BLaER1 (cell line): ENCODE measurements around the gene PCSK6.
A peak's percentile ranks its signal among the peaks of the same experiment; 100 is the strongest.

Experiments
- H3K27ac ChIP-seq: shearing (Covaris generic); formaldehyde crosslinking; 2 replicates; pipeline ENCODE4 v1.8.1; 2022
- H3K27me3 ChIP-seq: shearing (Covaris generic); formaldehyde crosslinking; 2 replicates; pipeline ENCODE4 v1.8.1; 2022
- H3K36me3 ChIP-seq: shearing (Covaris generic); formaldehyde crosslinking; 2 replicates; pipeline ENCODE4 v1.8.1; 2022
- H3K4me1 ChIP-seq: shearing (Covaris generic); formaldehyde crosslinking; 2 replicates; pipeline ENCODE4 v1.8.1; 2022
- H3K4me2 ChIP-seq: shearing (Covaris generic); formaldehyde crosslinking; 2 replicates; pipeline ENCODE4 v1.8.1; 2022
- H3K4me3 ChIP-seq: shearing (Covaris generic); formaldehyde crosslinking; 2 replicates; pipeline ENCODE4 v1.8.1; 2022
- H3K9ac ChIP-seq: shearing (Covaris generic); formaldehyde crosslinking; 2 replicates; pipeline ENCODE4 v1.8.1; 2022
- H3K9me3 ChIP-seq: shearing (Covaris generic); formaldehyde crosslinking; 2 replicates; pipeline ENCODE4 v1.8.1; 2022
- H4K20me1 ChIP-seq: shearing (Covaris generic); formaldehyde crosslinking; 2 replicates; pipeline ENCODE4 v1.8.1; 2022
- Cebpa-rat ChIP-seq: shearing (Covaris generic); IDR thresholded peaks from 2 replicates; pipeline ENCODE4 v1.8.1; 2022

Gene PCSK6

DNA sequence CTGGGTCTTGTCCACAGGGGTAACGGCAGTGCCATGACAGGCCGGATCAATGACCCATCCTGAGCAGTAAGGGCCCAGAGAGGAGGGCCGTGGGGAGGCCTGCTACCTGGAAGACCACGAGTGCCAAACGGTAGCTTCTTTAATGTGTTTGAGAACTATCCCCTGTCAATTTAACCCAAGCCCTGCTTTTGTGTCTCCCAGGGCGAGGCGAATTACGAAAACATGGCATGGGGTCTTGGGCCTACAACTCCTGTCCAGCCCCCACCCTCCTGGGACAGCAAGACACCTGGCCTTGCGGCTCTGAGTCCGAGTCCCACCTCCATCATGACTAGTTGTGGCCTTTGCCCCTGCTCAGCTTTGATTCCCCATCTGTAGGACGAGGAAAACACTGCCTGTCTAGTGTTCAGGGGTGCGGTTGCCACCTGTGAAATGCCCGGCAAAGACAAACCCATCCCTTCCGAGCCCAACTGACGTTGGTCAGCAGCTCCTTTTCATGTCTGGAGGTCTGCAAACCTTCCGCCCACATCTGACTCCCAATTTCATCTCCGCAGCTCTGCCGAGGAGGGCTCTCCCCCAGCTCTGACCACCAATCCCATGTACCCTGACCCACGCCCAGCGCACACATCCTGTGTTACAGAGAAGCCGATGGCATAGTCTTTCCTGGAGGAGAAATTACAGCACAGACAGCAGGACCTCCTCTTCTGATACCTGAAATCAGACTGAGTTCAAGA is 165.5 kb downstream of the PCSK6 start:
- H3K4me3 ChIP-seq = no peak overlapping the region
- no peak overlapping the region for H3K9ac ChIP-seq
- TF ChIP-seq Cebpa-rat = no peak
- H4K20me1 ChIP-seq = no peaks in the 10 kb centered on the region
- H3K36me3 ChIP-seq = no peaks in the 10 kb centered on the region
- no peaks in the 10 kb centered on the region for H3K9me3 ChIP-seq
- H3K27me3 ChIP-seq = no peaks in the 10 kb centered on the region
- peak overlapping the region; percentile 45 for H3K4me2 ChIP-seq
- peaks cover 39% of the 10 kb centered on the region for H3K4me1 ChIP-seq
- no peak overlapping the region for H3K27ac ChIP-seq

DNA sequence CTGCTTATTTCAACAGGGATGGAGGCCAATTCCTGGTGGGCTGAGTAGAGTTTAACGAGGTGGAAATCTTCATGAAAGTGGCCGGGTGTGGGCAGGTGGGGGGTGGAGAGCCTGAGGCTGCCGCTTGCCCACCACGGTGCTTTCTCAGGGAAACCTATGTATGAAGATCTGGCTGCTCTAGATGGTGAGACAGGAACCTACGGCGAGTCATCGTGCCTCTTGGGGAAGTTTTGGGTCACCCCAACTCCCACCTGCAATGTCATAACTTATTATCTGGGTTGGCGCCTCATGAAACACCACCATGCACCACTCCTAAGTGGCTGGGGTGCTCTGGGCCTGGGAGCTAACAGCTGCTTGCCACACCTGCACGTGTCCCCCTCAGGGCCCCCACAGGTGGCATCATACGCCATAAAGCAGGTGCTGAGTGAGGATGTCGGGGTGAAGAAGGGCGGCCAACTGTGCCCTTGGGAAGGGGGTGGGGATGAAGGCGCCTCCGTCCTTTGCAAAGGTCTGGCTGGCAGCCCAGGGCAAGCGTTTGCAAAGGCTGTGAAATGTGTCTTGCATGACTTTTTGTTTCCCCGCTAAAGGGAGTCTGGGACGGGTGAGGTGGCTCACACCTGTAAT is 166.5 kb downstream of the PCSK6 start:
- H3K9me3 ChIP-seq = no peaks in the 10 kb centered on the region
- H3K4me3 ChIP-seq = no peak overlapping the region
- no peaks in the 10 kb centered on the region for H3K36me3 ChIP-seq
- H3K4me2 ChIP-seq = peak overlapping the region; percentile 40
- H3K27ac ChIP-seq = no peak overlapping the region
- H3K9ac ChIP-seq = no peak overlapping the region
- no peaks in the 10 kb centered on the region for H3K27me3 ChIP-seq
- no peaks in the 10 kb centered on the region for H4K20me1 ChIP-seq
- TF ChIP-seq Cebpa-rat = no peak
- peaks cover 39% of the 10 kb centered on the region for H3K4me1 ChIP-seq

DNA sequence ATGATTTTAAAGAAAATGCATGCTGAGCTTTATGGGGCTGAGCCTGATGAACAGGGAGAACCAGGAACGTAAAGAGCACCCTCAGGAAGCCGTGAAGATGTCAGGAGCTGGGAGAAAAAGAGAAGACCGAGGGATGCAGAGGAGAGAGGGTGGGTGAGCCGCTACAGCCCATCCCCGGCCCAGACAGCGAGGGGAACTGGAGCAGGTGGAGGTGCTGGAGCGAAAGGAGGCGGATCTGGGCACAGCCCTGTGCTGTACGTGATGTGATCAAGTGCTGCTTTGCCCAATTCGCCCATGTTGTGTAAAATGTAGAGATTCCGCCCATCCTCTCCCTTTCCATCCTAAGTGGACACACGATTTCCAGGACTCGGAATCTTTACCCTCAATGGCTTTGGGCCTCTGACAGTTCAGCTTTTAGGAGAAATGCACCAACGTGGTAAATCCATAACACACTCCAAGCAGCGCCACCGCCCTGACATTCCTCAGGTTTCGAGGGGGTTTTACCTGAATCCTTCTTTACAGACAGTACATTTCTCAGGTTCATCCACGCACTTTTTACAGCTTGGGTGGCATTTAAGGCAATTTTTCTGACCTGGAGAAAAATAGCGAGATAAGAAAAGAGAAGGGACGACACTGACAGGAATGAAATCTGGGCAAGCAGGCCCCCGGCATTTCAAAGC is 167.4 kb downstream of the PCSK6 start:
- no peak for TF ChIP-seq Cebpa-rat
- Histone ChIP-seq H3K4me1 (peaks cover 39% of the 10 kb centered on the region), H3K27me3 (no peaks in the 10 kb centered on the region), H4K20me1 (no peaks in the 10 kb centered on the region), H3K4me3 (no peak overlapping the region), H3K27ac (no peak overlapping the region), H3K9me3 (no peaks in the 10 kb centered on the region), H3K4me2 (no peak overlapping the region), H3K9ac (no peak overlapping the region), H3K36me3 (no peaks in the 10 kb centered on the region)

DNA sequence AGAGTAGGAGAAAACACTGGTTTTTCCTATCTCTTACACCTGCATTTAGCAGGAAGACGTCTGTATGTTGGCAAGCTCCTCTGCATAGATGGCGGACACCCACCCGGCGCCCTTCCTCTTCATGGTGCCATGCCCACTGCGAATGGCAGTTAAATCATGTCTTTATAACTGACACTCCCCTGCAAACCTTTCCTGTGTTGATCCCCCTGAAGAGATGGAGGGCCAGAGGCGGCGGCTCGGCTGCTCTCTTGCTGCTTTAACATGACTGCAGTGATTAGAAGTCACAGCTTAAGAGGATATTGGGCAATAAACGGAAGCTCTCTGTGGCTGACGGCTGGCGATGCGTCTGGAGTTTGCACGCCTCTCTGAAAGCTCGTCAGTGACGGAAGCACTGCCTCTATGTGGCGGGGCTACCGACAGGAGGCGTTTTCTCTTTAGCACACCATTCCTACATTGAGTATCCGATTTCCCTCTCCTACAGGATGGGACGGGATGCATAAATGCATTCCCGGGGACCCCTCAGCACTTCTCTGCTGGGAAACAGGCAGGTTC is 168.9 kb downstream of the PCSK6 start:
- H3K36me3 ChIP-seq = no peaks in the 10 kb centered on the region
- peak overlapping the region; percentile 32; the same call in 1 of the 2 replicates for H3K27ac ChIP-seq
- peak; percentile 98 for TF ChIP-seq Cebpa-rat
- peak overlapping the region; percentile 71 for H3K4me2 ChIP-seq
- H3K27me3 ChIP-seq = no peaks in the 10 kb centered on the region
- H3K9ac ChIP-seq = no peak overlapping the region
- H3K4me3 ChIP-seq = no peak overlapping the region
- no peaks in the 10 kb centered on the region for H3K9me3 ChIP-seq
- no peaks in the 10 kb centered on the region for H4K20me1 ChIP-seq
- peaks cover 45% of the 10 kb centered on the region for H3K4me1 ChIP-seq

DNA sequence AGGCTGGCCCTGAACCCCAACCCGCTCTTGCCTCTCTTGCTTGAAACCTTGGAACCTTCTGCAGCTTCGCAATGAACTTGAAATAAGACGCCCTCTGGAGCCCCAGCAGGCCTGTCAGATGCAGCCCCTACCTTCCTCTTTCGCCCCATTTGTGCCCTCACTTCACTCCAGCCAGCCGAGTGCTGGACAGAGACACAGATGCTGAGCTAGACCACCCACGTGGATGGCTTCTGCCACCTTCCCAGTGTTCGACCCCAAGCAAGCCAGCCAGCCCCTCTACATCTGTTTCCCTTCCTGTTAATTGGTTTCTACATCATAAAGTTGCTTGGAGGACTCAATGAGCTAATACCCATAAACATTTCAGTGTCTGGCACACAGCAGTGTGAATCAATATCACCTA is 170.7 kb downstream of the PCSK6 start:
- no peak overlapping the region for H3K9ac ChIP-seq
- H4K20me1 ChIP-seq = no peaks in the 10 kb centered on the region
- TF ChIP-seq Cebpa-rat = no peak
- no peak overlapping the region for H3K4me2 ChIP-seq
- H3K4me1 ChIP-seq = peaks cover 37% of the 10 kb centered on the region
- H3K4me3 ChIP-seq = no peak overlapping the region
- no peaks in the 10 kb centered on the region for H3K36me3 ChIP-seq
- H3K27me3 ChIP-seq = no peaks in the 10 kb centered on the region
- H3K9me3 ChIP-seq = no peaks in the 10 kb centered on the region
- no peak overlapping the region for H3K27ac ChIP-seq

DNA sequence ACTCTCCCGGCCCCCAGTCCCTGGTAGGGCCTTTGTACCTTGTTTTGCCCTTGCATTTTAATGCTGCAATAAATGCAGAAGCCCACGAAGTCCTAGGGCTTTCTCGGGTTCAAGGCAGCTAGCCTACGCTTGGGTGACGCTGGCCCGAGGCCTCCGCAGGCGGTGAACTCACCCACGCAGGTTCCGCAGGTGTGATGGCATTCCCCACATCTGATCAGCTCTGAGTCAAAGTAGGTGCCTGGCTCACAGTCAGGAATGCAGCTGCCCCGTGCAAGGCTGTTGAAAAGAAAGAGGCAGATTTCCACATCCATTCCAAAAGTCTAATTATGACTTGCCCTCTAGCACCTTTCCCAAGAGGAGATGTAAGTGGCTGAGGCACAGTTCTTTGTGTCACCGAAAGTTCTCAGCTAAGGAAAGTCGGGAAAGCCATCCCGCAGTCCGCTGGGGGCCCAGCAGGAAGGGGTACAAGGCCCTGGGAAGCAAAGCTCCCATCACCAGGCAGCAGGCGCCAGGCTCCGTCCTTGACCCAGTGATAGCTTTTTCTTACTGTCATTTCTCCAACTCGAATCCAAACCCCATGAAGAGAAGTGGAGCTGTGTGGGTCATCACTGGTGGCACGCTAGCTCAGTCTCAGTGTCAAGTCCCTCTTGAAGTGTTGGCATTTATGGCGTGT is 171.2 kb downstream of the PCSK6 start:
- no peaks in the 10 kb centered on the region for H3K36me3 ChIP-seq
- no peak overlapping the region for H3K27ac ChIP-seq
- peaks cover 33% of the 10 kb centered on the region for H3K4me1 ChIP-seq
- no peak overlapping the region for H3K9ac ChIP-seq
- no peak overlapping the region for H3K4me3 ChIP-seq
- TF ChIP-seq Cebpa-rat = no peak
- H3K27me3 ChIP-seq = no peaks in the 10 kb centered on the region
- H3K4me2 ChIP-seq = no peak overlapping the region
- H4K20me1 ChIP-seq = no peaks in the 10 kb centered on the region
- H3K9me3 ChIP-seq = no peaks in the 10 kb centered on the region

DNA sequence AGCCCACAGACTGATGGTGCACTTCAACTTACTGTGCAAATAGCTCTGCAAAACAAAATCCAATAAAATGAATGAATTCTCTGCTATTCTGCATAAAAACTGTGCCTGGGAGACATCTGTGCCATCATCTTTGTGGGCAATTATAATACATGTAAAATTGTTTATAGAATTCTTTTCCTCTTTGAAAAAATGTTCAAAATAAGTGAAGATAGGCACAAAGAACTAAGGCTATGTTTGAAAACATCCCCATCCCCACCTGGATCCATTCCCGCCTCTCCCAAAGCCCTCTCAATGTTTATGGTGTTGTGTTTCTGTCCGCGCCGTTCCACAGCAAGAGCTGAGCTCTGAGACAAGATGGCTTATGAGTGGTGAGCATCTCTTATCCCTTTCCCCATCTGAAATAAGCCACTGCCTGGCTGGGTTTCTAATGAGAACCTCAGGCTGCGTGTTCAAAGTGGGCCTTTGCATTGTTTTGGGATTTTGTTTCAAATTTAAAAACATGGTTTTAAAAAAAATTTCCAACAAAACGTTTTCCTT is 172.1 kb downstream of the PCSK6 start:
- Histone ChIP-seq H3K4me1 (peaks cover 26% of the 10 kb centered on the region), H3K9ac (no peak overlapping the region), H3K27me3 (no peaks in the 10 kb centered on the region), H4K20me1 (no peaks in the 10 kb centered on the region), H3K36me3 (no peaks in the 10 kb centered on the region), H3K4me3 (no peak overlapping the region), H3K27ac (no peak overlapping the region), H3K4me2 (no peak overlapping the region), H3K9me3 (no peaks in the 10 kb centered on the region)
- TF ChIP-seq Cebpa-rat = no peak

DNA sequence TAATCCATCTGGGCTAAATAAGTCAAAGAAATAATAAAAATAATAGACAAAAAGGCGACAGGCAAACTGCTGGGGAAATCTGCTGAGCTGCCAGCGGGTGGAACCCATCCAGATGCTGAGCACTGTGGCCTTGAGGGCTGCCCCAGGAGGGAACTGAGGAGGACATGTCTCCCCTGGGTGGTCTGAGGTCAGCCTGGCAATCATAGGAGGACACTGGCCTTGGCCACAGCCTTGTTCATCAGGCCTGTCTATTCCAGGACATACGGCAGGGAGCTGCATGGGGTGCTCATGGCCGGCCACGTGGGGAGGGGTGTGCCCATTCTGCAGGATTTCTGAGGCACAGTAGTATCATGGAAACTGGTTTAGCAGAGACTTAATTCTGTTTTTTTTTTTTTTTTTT is 173.0 kb downstream of the PCSK6 start:
- Histone ChIP-seq H3K9me3 (no peaks in the 10 kb centered on the region), H4K20me1 (no peaks in the 10 kb centered on the region), H3K4me2 (no peak overlapping the region), H3K27ac (no peak overlapping the region), H3K27me3 (no peaks in the 10 kb centered on the region), H3K36me3 (no peaks in the 10 kb centered on the region), H3K4me1 (peaks cover 26% of the 10 kb centered on the region), H3K9ac (no peak overlapping the region), H3K4me3 (no peak overlapping the region)
- no peak for TF ChIP-seq Cebpa-rat

DNA sequence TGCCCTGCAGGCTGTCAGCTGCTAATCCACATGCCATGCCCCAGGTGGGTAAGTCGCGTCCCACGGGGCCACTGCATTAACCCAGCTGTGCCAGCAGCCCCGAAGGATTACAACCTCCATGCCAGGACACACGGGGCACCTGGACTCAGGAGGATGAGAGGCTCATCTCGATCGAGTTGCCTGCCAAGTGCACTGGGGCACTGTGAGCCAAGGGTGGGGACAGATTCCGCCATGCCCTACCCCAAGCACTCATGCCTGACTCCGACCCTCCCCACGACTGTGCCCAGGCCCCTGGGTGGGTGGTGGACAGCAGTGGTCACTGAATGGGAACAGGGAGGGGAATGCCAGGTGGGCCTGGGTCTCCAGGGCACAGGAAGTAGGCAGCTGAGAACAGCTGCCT is 173.8 kb downstream of the PCSK6 start:
- no peaks in the 10 kb centered on the region for H3K9me3 ChIP-seq
- H4K20me1 ChIP-seq = no peaks in the 10 kb centered on the region
- H3K9ac ChIP-seq = no peak overlapping the region
- no peak overlapping the region for H3K27ac ChIP-seq
- no peak overlapping the region for H3K4me3 ChIP-seq
- H3K4me2 ChIP-seq = peak overlapping the region; percentile 3; the same call in 1 of the 2 replicates
- H3K36me3 ChIP-seq = no peaks in the 10 kb centered on the region
- no peaks in the 10 kb centered on the region for H3K27me3 ChIP-seq
- no peak for TF ChIP-seq Cebpa-rat
- H3K4me1 ChIP-seq = peaks cover 18% of the 10 kb centered on the region
